ENCODE data around the gene GNG11. TPM values are rescaled to one million over a fixed set of nuclear protein-coding genes. Genes with fewer than 3 reads are reported as not detected.

The GNG11 gene
- total RNA-seq, 2 experiments from 2014 or later = not detected

GRCh38 chr7:93931655-93932054, 10.1 kb downstream of the GNG11 start:
- peaks cover 0 to 4% of the 10 kb centered on the region in 2 experiments for H3K27me3 ChIP-seq (ENCODE audit: control insufficient read depth in 1 of 2, insufficient read depth in 2 of 2, low read length in 2 of 2)
- no peaks in the 10 kb centered on the region for H3K9me3 ChIP-seq (ENCODE audit: control insufficient read depth in 1 of 2, insufficient read depth in 1 of 2, low read length in 2 of 2)
- H3K9me3 Mint-ChIP-seq = no peaks in the 10 kb centered on the region
- H3K4me1 Mint-ChIP-seq (ENCODE audit: low read depth) = no peaks in the 10 kb centered on the region
- ChIA-PET CTCF (interaction anchor here (1.2 kb wide), 1 partner anchor 11 kb away, joined by 4 read pairs; no protein-coding TSS in a partner anchor), POLR2A (no interaction called here)
- TF ChIP-seq CTCF (IDR thresholded peaks at IDR 0.05) = no peak
- H3K4me3 Mint-ChIP-seq = no peak overlapping the region
- intact Hi-C loops (cut with DNase I, micrococcal nuclease) = no loop called here
- no peak overlapping the region for H3K4me3 ChIP-seq (ENCODE audit: low read length)
- no peak overlapping the region for H3K27ac ChIP-seq (ENCODE audit: low read depth in 1 of 2, low read length in 2 of 2)
- H3K27me3 Mint-ChIP-seq = peaks cover 16% of the 10 kb centered on the region
- ATAC-seq (ENCODE audit: poor library complexity) (no peak), DNase-seq (no peak)
- H3K27ac Mint-ChIP-seq = no peak overlapping the region
- H3K4me1 ChIP-seq (ENCODE audit: insufficient read depth, low read length) = no peaks in the 10 kb centered on the region
- no peaks in the 10 kb centered on the region for H3K36me3 ChIP-seq (ENCODE audit: insufficient read depth, low read length)
- H3K36me3 Mint-ChIP-seq (ENCODE audit: low read depth) = no peaks in the 10 kb centered on the region

GRCh38 chr7:93933156-93933555, 11.6 kb downstream of the GNG11 start:
- TF ChIP-seq CTCF (IDR thresholded peaks at IDR 0.05) = no peak
- Histone ChIP-seq H3K4me3 (ENCODE audit: low read length) (no peak overlapping the region), H3K4me1 (ENCODE audit: insufficient read depth, low read length) (no peaks in the 10 kb centered on the region), H3K36me3 (ENCODE audit: insufficient read depth, low read length) (no peaks in the 10 kb centered on the region), H3K9me3 (ENCODE audit: control insufficient read depth in 1 of 2, insufficient read depth in 1 of 2, low read length in 2 of 2) (no peaks in the 10 kb centered on the region), H3K27ac (ENCODE audit: low read depth in 1 of 2, low read length in 2 of 2) (no peak overlapping the region), H3K27me3 (ENCODE audit: control insufficient read depth in 1 of 2, insufficient read depth in 2 of 2, low read length in 2 of 2) (peaks cover 0 to 4% of the 10 kb centered on the region in 2 experiments)
- ATAC-seq (ENCODE audit: poor library complexity) (no peak), DNase-seq (no peak)
- intact Hi-C loops (cut with DNase I, micrococcal nuclease) = no loop called here
- Mint-ChIP-seq H3K36me3 (ENCODE audit: low read depth) (no peaks in the 10 kb centered on the region), H3K27ac (no peak overlapping the region), H3K4me3 (no peak overlapping the region), H3K4me1 (ENCODE audit: low read depth) (no peaks in the 10 kb centered on the region), H3K27me3 (peaks cover 11% of the 10 kb centered on the region), H3K9me3 (no peaks in the 10 kb centered on the region)
- CTCF ChIA-PET = no interaction called here
- POLR2A ChIA-PET = no interaction called here

- ATAC-seq (ENCODE audit: poor library complexity) (no peak), DNase-seq (no peak)
- Mint-ChIP-seq H3K4me1 (ENCODE audit: low read depth) (no peaks in the 10 kb centered on the region), H3K27me3 (peaks cover 6% of the 10 kb centered on the region), H3K4me3 (no peak overlapping the region), H3K27ac (no peak overlapping the region), H3K9me3 (no peaks in the 10 kb centered on the region), H3K36me3 (ENCODE audit: low read depth) (no peaks in the 10 kb centered on the region)
- H3K4me3 ChIP-seq (ENCODE audit: low read length) = no peak overlapping the region
- TF ChIP-seq CTCF (IDR thresholded peaks at IDR 0.05) = no peak
- H3K4me1 ChIP-seq (ENCODE audit: insufficient read depth, low read length) = no peaks in the 10 kb centered on the region
- H3K27ac ChIP-seq (ENCODE audit: low read depth in 1 of 2, low read length in 2 of 2) = no peak overlapping the region
- CTCF ChIA-PET = no interaction called here
- H3K27me3 ChIP-seq (ENCODE audit: control insufficient read depth in 1 of 2, insufficient read depth in 2 of 2, low read length in 2 of 2) = peaks cover 0 to 4% of the 10 kb centered on the region in 2 experiments
- H3K36me3 ChIP-seq (ENCODE audit: insufficient read depth, low read length) = no peaks in the 10 kb centered on the region
- intact Hi-C loops (cut with DNase I, micrococcal nuclease) = no loop called here
- no peaks in the 10 kb centered on the region for H3K9me3 ChIP-seq (ENCODE audit: control insufficient read depth in 1 of 2, insufficient read depth in 1 of 2, low read length in 2 of 2)
- POLR2A ChIA-PET = no interaction called here
Observed at GRCh38 chr7:93935102-93935501, 13.6 kb downstream of the GNG11 start.

Data from CD4-positive, alpha-beta T cell (primary cell).